IMR-90 (cell line): Measurements from ENCODE around the gene ING5. TPM values are rescaled to one million over a fixed set of nuclear protein-coding genes. Genes with fewer than 3 reads are reported as not detected.

Source experiments
- ATAC-seq: fragments of 200-7000 bp; cut with Tn5 transposase; 2 replicates; pipeline ENCODE4 v1.9.1; 2020; ENCODE audit warnings: low read depth, mild to moderate bottlenecking, moderate library complexity
- BruUV-seq: library from RNA; stranded (reverse); fragments of 400-500 nt; replicated peaks from 2 replicates; lab custom pipeline; 2021; lab: Mats Ljungman, UMichigan
- CTCF ChIA-PET: fragments of 300-600 bp; formaldehyde crosslinking; extraction: SDS; loops from one replicate; lab custom pipeline; 2021; ENCODE audit warnings: antibody characterized with exemption; lab: Yijun Ruan, JAX
- POLR2A ChIA-PET: fragments of 300-600 bp; sonication (Branson Sonifier 250); formaldehyde crosslinking; loops from one replicate; lab custom pipeline; 2022; ENCODE audit warnings: antibody characterized with exemption; ENCODE audit not compliant: unreplicated experiment; lab: Charles Lee
- DNase-seq: peaks from one replicate; pipeline ENCODE4 v3.0.0; 2013
- H2AFZ ChIP-seq: replicated peaks from 2 replicates; pipeline ENCODE3; 2013; ENCODE audit warnings: low read length, mild to moderate bottlenecking; ENCODE audit not compliant: poor library complexity
- H2AK5ac ChIP-seq: 2 replicates; pipeline ENCODE4 v1.6.1; 2013; ENCODE audit warnings: low read depth, low read length, inconsistent platforms
- H2AK9ac ChIP-seq: replicated peaks from 2 replicates; pipeline ENCODE3; 2013; ENCODE audit warnings: mild to moderate bottlenecking, low read depth, low read length, moderate library complexity; ENCODE audit not compliant: poor library complexity
- H2BK120ac ChIP-seq: 2 replicates; pipeline ENCODE4 v1.6.1; 2013; ENCODE audit warnings: low read depth, low read length, inconsistent platforms
- H2BK15ac ChIP-seq: 3 replicates; pipeline ENCODE4 v1.6.1; 2013; ENCODE audit warnings: low read depth, low read length, inconsistent platforms
- H2BK20ac ChIP-seq: 2 replicates; pipeline ENCODE4 v1.6.1; 2013; ENCODE audit warnings: low read depth, mild to moderate bottlenecking, inconsistent platforms, low read length, moderate library complexity
- H2BK5ac ChIP-seq: 2 replicates; pipeline ENCODE4 v1.6.1; 2013; ENCODE audit warnings: mild to moderate bottlenecking, low read depth, low read length, inconsistent platforms; ENCODE audit not compliant: poor library complexity, severe bottlenecking
- H3K14ac ChIP-seq: replicated peaks from 2 replicates; pipeline ENCODE4 v1.6.1; 2013; ENCODE audit warnings: low read depth, low read length, inconsistent platforms
- H3K18ac ChIP-seq: 2 replicates; pipeline ENCODE4 v1.6.1; 2013; ENCODE audit warnings: low read depth, low read length, control low read depth
- H3K23ac ChIP-seq: 2 replicates; pipeline ENCODE4 v1.6.1; 2013; ENCODE audit warnings: low read depth, low read length, inconsistent platforms
- H3K27ac ChIP-seq: 2 replicates; pipeline ENCODE4 v1.5.1; 2013; ENCODE audit warnings: mild to moderate bottlenecking, control low read depth, low read length; ENCODE audit not compliant: insufficient read depth
- H3K27me3 ChIP-seq: 2 replicates; pipeline ENCODE4 v1.6.1; 2013; ENCODE audit warnings: low read length; ENCODE audit not compliant: control insufficient read depth, insufficient read depth
- H3K36me3 ChIP-seq: 2 replicates; pipeline ENCODE4 v1.6.1; 2013; ENCODE audit warnings: low read length, mixed read lengths; ENCODE audit not compliant: control insufficient read depth, insufficient read depth
- H3K4ac ChIP-seq: 2 replicates; pipeline ENCODE4 v1.6.1; 2013; ENCODE audit warnings: low read depth, low read length, inconsistent platforms
- H3K4me1 ChIP-seq: 2 replicates; pipeline ENCODE4 v1.6.1; 2013; ENCODE audit warnings: low read length, mixed read lengths; ENCODE audit not compliant: control insufficient read depth, insufficient read depth
- H3K4me2 ChIP-seq: 2 replicates; pipeline ENCODE4 v1.6.1; 2013; ENCODE audit warnings: low read depth, mild to moderate bottlenecking, control low read depth, low read length, moderate library complexity
- H3K4me3 ChIP-seq: 2 replicates; pipeline ENCODE4 v1.5.1; 2013; ENCODE audit warnings: low read depth, mild to moderate bottlenecking, control low read depth, low read length, moderate library complexity; ENCODE audit not compliant: insufficient read depth
- H3K56ac ChIP-seq: 2 replicates; pipeline ENCODE4 v1.6.1; 2013; ENCODE audit warnings: low read length, inconsistent platforms; ENCODE audit not compliant: insufficient read depth; ENCODE audit errors: extremely low read depth
- H3K79me1 ChIP-seq, 2 experiments: 2 replicates each; pipeline ENCODE4 v1.6.1; 2013; ENCODE audit warnings: low read length in 2 of 2, inconsistent platforms in 1 of 2, low read depth in 1 of 2
- H3K9ac ChIP-seq: 2 replicates; pipeline ENCODE4 v1.6.1; 2013; ENCODE audit warnings: low read depth, low read length, control low read depth
- H3K9me1 ChIP-seq: 2 replicates; pipeline ENCODE4 v1.6.1; 2013; ENCODE audit warnings: low read length, inconsistent platforms; ENCODE audit not compliant: insufficient read depth
- H3K9me3 ChIP-seq: 2 replicates; pipeline ENCODE4 v1.6.1; 2013; ENCODE audit warnings: low read length; ENCODE audit not compliant: control insufficient read depth, insufficient read depth
- H4K20me1 ChIP-seq: 2 replicates; pipeline ENCODE4 v1.6.1; 2013; ENCODE audit warnings: low read length, inconsistent platforms; ENCODE audit not compliant: insufficient read depth
- H4K5ac ChIP-seq: 2 replicates; pipeline ENCODE4 v1.6.1; 2013; ENCODE audit warnings: mild to moderate bottlenecking, low read depth, low read length, control low read depth
- H4K8ac ChIP-seq, 2 experiments: 2 replicates each; pipeline ENCODE4 v1.6.1; 2013; ENCODE audit warnings: low read depth in 2 of 2, low read length in 2 of 2, control low read depth in 1 of 2, inconsistent platforms in 1 of 2
- H4K91ac ChIP-seq: 2 replicates; pipeline ENCODE4 v1.6.1; 2013; ENCODE audit warnings: low read depth, low read length, inconsistent platforms; ENCODE audit not compliant: insufficient read depth
- BHLHE40 ChIP-seq: fragments of 150-350 bp; IDR thresholded peaks from 2 replicates; pipeline ENCODE4 v1.6.1; 2016; ENCODE audit warnings: mild to moderate bottlenecking, low read depth, low read length
- CEBPB ChIP-seq: IDR thresholded peaks from 2 replicates; pipeline ENCODE4 v1.6.1; 2012; ENCODE audit warnings: low read depth, low read length, improper control_type of control experiment
- CHD1 ChIP-seq: IDR thresholded peaks from 2 replicates; pipeline ENCODE4 v1.6.1; 2012; ENCODE audit warnings: low read depth, low read length, improper control_type of control experiment
- MAFK ChIP-seq: IDR thresholded peaks from 2 replicates; pipeline ENCODE4 v1.6.1; 2012; ENCODE audit warnings: low read depth, low read length, improper control_type of control experiment
- MAZ ChIP-seq: IDR thresholded peaks from 2 replicates; pipeline ENCODE4 v1.6.1; 2012; ENCODE audit warnings: low read depth, mild to moderate bottlenecking, low read length, improper control_type of control experiment, moderate library complexity, borderline replicate concordance
- MXI1 ChIP-seq: IDR thresholded peaks from 2 replicates; pipeline ENCODE4 v1.6.1; 2012; ENCODE audit warnings: low read depth, mild to moderate bottlenecking, low read length, moderate library complexity, borderline replicate concordance
- NFE2L2 ChIP-seq: fragments of 150-350 bp; IDR thresholded peaks from 2 replicates; pipeline ENCODE4 v1.6.1; 2016; ENCODE audit warnings: low read depth, mild to moderate bottlenecking, low read length
- POLR2A ChIP-seq: IDR thresholded peaks from 2 replicates; pipeline ENCODE4 v1.6.1; 2012; ENCODE audit warnings: mild to moderate bottlenecking, low read depth, low read length
- RAD21 ChIP-seq: IDR thresholded peaks from 2 replicates; pipeline ENCODE4 v1.6.1; 2012; ENCODE audit warnings: low read length, improper control_type of control experiment
- RCOR1 ChIP-seq: IDR thresholded peaks from 2 replicates; pipeline ENCODE4 v1.6.1; 2012; ENCODE audit warnings: mild to moderate bottlenecking, low read length, improper control_type of control experiment; ENCODE audit not compliant: insufficient replicate concordance
- SMC3 ChIP-seq: fragments of 150-350 bp; IDR thresholded peaks from 2 replicates; pipeline ENCODE4 v1.6.1; 2016; ENCODE audit warnings: low read depth, mild to moderate bottlenecking, antibody characterized with exemption, low read length, moderate library complexity
- WGBS, 2 experiments: methylation state at CpG; one replicate each; pipeline versions ENCODE4 v1.1.5 to v1.1.7; 2013; ENCODE audit warnings: missing lambda C conversion rate in 2 of 2; ENCODE audit not compliant: insufficient read length in 1 of 2; ENCODE audit errors: extremely low coverage in 2 of 2; 5-methylcytosine and 5-hydroxymethylcytosine counted together
- dilution Hi-C: fragments of 300-500 bp; cut with HindIII; formaldehyde crosslinking; loops from one replicate; pipeline ENCODE4 v1.14.3; 2018; ENCODE audit warnings: low sequenced_read_pairs; ENCODE audit not compliant: unreplicated experiment
- in situ Hi-C: fragments of 300-500 bp; cut with MboI; formaldehyde crosslinking; loops from 3 replicates; pipeline ENCODE4 v1.14.3; 2019; ENCODE audit warnings: low sequenced_read_pairs, inconsistent platforms, mixed read lengths
- intact Hi-C: fragments of 100-400 bp; cut with micrococcal nuclease; formaldehyde crosslinking; loops from 2 replicates; pipeline ENCODE4 v1.10.0; 2022
- polyA plus RNA-seq, 3 experiments: library from polyadenylated mRNA; depleted of rRNA; stranded (reverse); fragments of >200 nt; gene quantifications; 2 replicates each; pipeline ENCODE4 v1.2.3, GENCODE V29; 2012; ENCODE audit warnings: low replicate concordance in 1 of 3
- total RNA-seq: library from RNA; depleted of rRNA; stranded (reverse); fragments of >200 nt; gene quantifications from 2 replicates; pipeline ENCODE4 v1.2.3, GENCODE V29; 2012
- TF ChIP-seq, protein P1 (sequence below): fragments of 150-350 bp; IDR thresholded peaks from 2 replicates; pipeline ENCODE4 v1.6.1; 2016; ENCODE audit warnings: low read depth, mild to moderate bottlenecking, low read length, moderate library complexity, borderline replicate concordance
- TF ChIP-seq, protein P2 (sequence below): fragments of 150-350 bp; IDR thresholded peaks from 2 replicates; pipeline ENCODE4 v1.6.1; 2017; ENCODE audit warnings: mild to moderate bottlenecking, antibody characterized with exemption, low read length, low read depth

The ING5 gene
- total and polyA plus RNA-seq, 2 of the 4 experiments (the other 2 are of a cell fraction), result 36.1 to 38.9 TPM

DNA sequence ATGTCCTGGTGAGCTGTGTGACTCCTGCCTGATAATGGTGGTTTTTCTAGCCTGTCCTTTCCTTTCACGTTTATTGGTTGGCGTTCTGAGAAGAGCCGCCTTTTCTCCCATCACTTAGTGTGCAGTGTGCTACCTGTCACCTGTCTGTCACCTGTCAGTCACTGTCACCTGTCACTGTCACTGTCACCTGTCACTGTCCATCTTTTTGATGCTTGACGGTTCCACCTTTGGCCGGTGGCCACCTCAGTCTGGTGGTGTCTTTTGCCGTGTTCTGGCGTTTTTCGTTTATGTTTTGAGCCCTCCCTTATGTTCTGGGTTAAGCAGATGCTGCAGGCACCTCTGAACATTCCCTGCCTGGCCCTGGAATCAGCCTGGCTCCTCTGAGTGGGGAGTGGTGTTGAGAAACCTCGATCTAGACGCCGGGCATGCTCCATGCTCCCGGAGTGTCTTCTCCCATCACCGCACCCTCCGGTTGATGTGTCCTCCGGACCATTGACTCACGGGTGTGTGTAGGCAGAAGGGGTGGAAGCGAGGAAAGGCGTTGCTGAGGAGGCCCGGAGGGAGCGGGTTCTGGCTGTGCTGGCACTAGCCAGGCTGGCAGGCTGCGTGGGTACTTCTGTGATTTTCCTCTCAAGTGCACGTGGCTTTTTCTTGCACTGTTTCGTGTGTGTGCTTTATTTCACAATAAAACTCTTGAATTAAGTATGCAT, 36.0 kb upstream of the ING5 start:
- CTCF ChIA-PET, result interaction anchor here (0.6 to 1.6 kb wide), 4 partner anchors 13 to 213 kb away, joined by 4 to 7 read pairs (median 6); partner anchors contain the start of gene ATG4B
- no peaks in the 10 kb centered on the region for H3K27me3 ChIP-seq

More for the DNA sequence above, 36.0 kb upstream of the ING5 start:
- H3K56ac ChIP-seq, result no peak overlapping the region
- peak overlapping the region; percentile 49 for H3K14ac ChIP-seq
- intact Hi-C loops (loop anchor here (1.0 to 2.0 kb wide), 3 partner anchors 36 to 213 kb away; partner anchors contain the start of genes D2HGDH and ING5), dilution Hi-C loops (no loop called here), in situ Hi-C loops (loop anchor here (5.0 to 25.0 kb wide), 2 partner anchors 211 to 804 kb away; partner anchors contain the start of gene AGXT)
- BruUV-seq, result no TSS peak
- H3K4me1 ChIP-seq, result peaks cover 15% of the 10 kb centered on the region
- 0 out of 4 replicates have a peak overlapping the region, but pooled peaks of 1 of the 2 experiments have one; percentile 15 for H4K8ac ChIP-seq
- peaks cover 34% of the 10 kb centered on the region for H3K36me3 ChIP-seq
- peak overlapping the region; percentile 76; the same call in 1 of the 2 replicates for H2AK5ac ChIP-seq
- H3K23ac ChIP-seq, result no peak overlapping the region
- no peaks in the 10 kb centered on the region for H3K9me3 ChIP-seq
- peak overlapping the region; percentile 33; the same call in 1 of the 2 replicates for H3K4me2 ChIP-seq
- 76% methylated on average over 15 of the region's 23 CpGs; no CpG with 5 or more reads in 1 of the 2 experiments for WGBS, 2 experiments
- H3K9ac ChIP-seq, result no peak overlapping the region; the same call in 1 of the 2 replicates
- peak; percentile 22; the same call in 1 of the 2 replicates for ATAC-seq
- H2AK9ac ChIP-seq, result peak overlapping the region; percentile 78
- peaks cover 16% of the 10 kb centered on the region for H4K20me1 ChIP-seq
- POLR2A ChIA-PET, result no interaction called here
- H3K18ac ChIP-seq, result no peak overlapping the region
- no peak for DNase-seq
- H3K4ac ChIP-seq, result peak overlapping the region; percentile 62
- H3K9me1 ChIP-seq, result peaks cover 3% of the 10 kb centered on the region; the same call in 1 of the 2 replicates
- H3K79me1 ChIP-seq, result peaks cover 3 to 16% of the 10 kb centered on the region in 2 experiments; a peak in 3 of 4 replicates
- H3K4me3 ChIP-seq, result no peak overlapping the region
- H2BK20ac ChIP-seq, result no peak overlapping the region
- no peak overlapping the region for H3K27ac ChIP-seq
- peak overlapping the region; percentile 22 for H2BK5ac ChIP-seq
- H2BK15ac ChIP-seq, result no peak overlapping the region
- H4K91ac ChIP-seq, result no peak overlapping the region
- H2AFZ ChIP-seq, result peak overlapping the region; percentile 71
- no peak for TF ChIP-seq CEBPB
- TF ChIP-seq CHD1, result no peak
- no peak for TF ChIP-seq MAFK
- TF ChIP-seq MAZ, result no peak
- TF ChIP-seq, protein P1, sequence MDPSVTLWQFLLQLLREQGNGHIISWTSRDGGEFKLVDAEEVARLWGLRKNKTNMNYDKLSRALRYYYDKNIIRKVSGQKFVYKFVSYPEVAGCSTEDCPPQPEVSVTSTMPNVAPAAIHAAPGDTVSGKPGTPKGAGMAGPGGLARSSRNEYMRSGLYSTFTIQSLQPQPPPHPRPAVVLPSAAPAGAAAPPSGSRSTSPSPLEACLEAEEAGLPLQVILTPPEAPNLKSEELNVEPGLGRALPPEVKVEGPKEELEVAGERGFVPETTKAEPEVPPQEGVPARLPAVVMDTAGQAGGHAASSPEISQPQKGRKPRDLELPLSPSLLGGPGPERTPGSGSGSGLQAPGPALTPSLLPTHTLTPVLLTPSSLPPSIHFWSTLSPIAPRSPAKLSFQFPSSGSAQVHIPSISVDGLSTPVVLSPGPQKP, result no peak
- no peak for TF ChIP-seq POLR2A
- TF ChIP-seq, protein P2, sequence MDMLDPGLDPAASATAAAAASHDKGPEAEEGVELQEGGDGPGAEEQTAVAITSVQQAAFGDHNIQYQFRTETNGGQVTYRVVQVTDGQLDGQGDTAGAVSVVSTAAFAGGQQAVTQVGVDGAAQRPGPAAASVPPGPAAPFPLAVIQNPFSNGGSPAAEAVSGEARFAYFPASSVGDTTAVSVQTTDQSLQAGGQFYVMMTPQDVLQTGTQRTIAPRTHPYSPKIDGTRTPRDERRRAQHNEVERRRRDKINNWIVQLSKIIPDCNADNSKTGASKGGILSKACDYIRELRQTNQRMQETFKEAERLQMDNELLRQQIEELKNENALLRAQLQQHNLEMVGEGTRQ, result no peak
- no peak for TF ChIP-seq RCOR1
- TF ChIP-seq SMC3, result no peak
- no peak for TF ChIP-seq RAD21
- no peak for TF ChIP-seq NFE2L2
- no peak for TF ChIP-seq MXI1
- no peak for TF ChIP-seq BHLHE40
- H2BK120ac ChIP-seq, result no peak overlapping the region
- H4K5ac ChIP-seq, result no peak overlapping the region
